Thyroid gland (tissue), 4 donors: ENCODE results near the gene AP1S1. TPM values are rescaled to one million over a fixed set of nuclear protein-coding genes. Genes with fewer than 3 reads are reported as not detected.

Experiments
- DNase-seq, 2 donors: peaks; one replicate each; pipeline ENCODE4 v3.0.0-alpha.2; 2019
- H3K27ac ChIP-seq, 3 donors: fragments of 200-600 bp; sonication (generic); 1 replicate in 2 of 3; 2 replicates in 1 of 3; pipeline ENCODE4 v1.5.1; 2016 to 2019; ENCODE audit warnings: mild to moderate bottlenecking in 1 of 3, moderate library complexity in 1 of 3
- H3K27me3 ChIP-seq: fragments of 200-600 bp; sonication (generic); one replicate; pipeline ENCODE4 v1.5.1; 2019
- H3K36me3 ChIP-seq, 2 donors: fragments of 200-600 bp; sonication (generic); one replicate each; pipeline ENCODE4 v1.5.1; 2016 to 2019
- H3K4me1 ChIP-seq, 2 donors: fragments of 200-600 bp; sonication (generic); one replicate each; pipeline ENCODE4 v1.5.1; 2017 to 2019
- H3K4me3 ChIP-seq, 3 donors: fragments of 200-600 bp; sonication (generic); replicated peaks in 1 of 3; 1 replicate in 2 of 3; 2 replicates in 1 of 3; pipeline ENCODE4 v1.5.1; 2016; ENCODE audit warnings: mild to moderate bottlenecking in 1 of 3
- H3K9me3 ChIP-seq: fragments of 200-600 bp; sonication (generic); one replicate; pipeline ENCODE4 v1.5.1; 2017
- POLR2A ChIP-seq, 2 donors: fragments of 450-650 bp; IDR thresholded peaks; one replicate each; pipeline ENCODE4 v1.6.1; 2017; ENCODE audit warnings: antibody characterized with exemption in 2 of 2, mild to moderate bottlenecking in 2 of 2, moderate library complexity in 1 of 2
- WGBS, 2 donors: methylation state at CpG; one replicate each; pipeline ENCODE4 v1.1.5; 2017; 5-methylcytosine and 5-hydroxymethylcytosine counted together
- intact Hi-C: fragments of 100-400 bp; cut with DNase I; formaldehyde crosslinking; loops from one replicate; pipeline ENCODE4 v1.15.1; 2023
- total RNA-seq, 4 donors: library from RNA; depleted of rRNA; stranded (reverse); fragments of >200 nt; gene quantifications; one replicate each; pipeline ENCODE4 v1.2.3, GENCODE V29; 2016
- TF ChIP-seq, protein P1 (sequence below), 6 experiments: fragments of 200-600 bp in 3 of 6; fragments of 450-650 bp in 3 of 6; sonication (generic) in 3 of 6; IDR thresholded peaks; one replicate each; pipeline ENCODE4 v1.5.1; 2016 to 2019; ENCODE audit warnings: antibody characterized with exemption in 6 of 6, mild to moderate bottlenecking in 2 of 6, inconsistent platforms in 1 of 6, moderate library complexity in 1 of 6

AP1S1 gene
- total RNA-seq, 4 donors from 2014 or later: 29.0 to 59.6 (median 41.3) TPM

DNA sequence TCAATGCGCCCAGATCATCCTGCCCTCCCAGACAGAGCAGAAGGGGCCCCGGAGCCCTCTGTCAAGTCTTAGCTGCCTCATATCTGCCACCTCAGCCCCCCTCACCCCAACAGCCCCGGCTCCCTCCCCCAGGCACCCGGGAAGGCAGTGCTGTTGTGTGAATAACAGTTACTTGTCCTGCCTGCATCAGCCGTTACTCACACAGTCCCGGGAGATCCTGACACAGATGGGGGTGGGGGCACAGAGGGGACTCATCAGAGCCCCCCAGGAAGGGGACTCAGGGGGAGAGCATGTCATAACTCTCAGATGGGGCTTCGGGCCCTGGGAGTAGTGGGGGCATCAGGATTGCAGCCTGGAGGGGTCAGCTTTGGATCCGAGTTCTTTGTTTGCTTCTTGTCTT lies 39.8 kb upstream of the AP1S1 start:
- H3K4me3 ChIP-seq: no peak overlapping the region
- intact Hi-C loops: no loop called here
- DNase-seq: no peak
- H3K27me3 ChIP-seq: no peaks in the 10 kb centered on the region
- TF ChIP-seq, protein P1, sequence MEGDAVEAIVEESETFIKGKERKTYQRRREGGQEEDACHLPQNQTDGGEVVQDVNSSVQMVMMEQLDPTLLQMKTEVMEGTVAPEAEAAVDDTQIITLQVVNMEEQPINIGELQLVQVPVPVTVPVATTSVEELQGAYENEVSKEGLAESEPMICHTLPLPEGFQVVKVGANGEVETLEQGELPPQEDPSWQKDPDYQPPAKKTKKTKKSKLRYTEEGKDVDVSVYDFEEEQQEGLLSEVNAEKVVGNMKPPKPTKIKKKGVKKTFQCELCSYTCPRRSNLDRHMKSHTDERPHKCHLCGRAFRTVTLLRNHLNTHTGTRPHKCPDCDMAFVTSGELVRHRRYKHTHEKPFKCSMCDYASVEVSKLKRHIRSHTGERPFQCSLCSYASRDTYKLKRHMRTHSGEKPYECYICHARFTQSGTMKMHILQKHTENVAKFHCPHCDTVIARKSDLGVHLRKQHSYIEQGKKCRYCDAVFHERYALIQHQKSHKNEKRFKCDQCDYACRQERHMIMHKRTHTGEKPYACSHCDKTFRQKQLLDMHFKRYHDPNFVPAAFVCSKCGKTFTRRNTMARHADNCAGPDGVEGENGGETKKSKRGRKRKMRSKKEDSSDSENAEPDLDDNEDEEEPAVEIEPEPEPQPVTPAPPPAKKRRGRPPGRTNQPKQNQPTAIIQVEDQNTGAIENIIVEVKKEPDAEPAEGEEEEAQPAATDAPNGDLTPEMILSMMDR (IDR thresholded peaks at IDR 0.05): no peak
- no peak for TF ChIP-seq POLR2A (IDR thresholded peaks at IDR 0.05)
- H3K27ac ChIP-seq: no peak overlapping the region
- 69% methylated on average over 7 to 8 of the region's 8 CpGs for WGBS, 2 donors
- H3K4me1 ChIP-seq: peaks cover 0 to 9% of the 10 kb centered on the region in 2 donors
- no peaks in the 10 kb centered on the region for H3K9me3 ChIP-seq
- no peaks in the 10 kb centered on the region for H3K36me3 ChIP-seq

DNA sequence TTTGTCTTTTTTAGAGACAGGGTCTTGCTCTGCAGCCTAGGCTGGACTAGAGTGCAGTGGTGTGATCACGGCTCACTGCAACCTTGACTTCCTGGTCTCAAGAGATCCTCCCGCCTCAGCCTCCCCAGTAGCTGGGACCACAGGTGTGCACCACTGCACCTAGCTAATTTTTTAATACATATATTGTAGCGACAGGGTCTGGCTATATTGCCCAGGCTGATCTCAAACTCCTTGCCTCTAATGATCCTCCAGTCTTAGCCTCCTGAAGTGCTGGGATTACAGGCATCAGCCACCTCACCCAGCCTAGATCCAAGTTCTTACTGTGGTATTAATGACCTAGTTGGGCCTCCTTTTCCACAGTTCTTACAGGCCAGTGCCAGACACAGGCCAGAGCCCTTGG lies 39.1 kb upstream of the AP1S1 start:
- no peak overlapping the region for H3K4me3 ChIP-seq
- intact Hi-C loops: no loop called here
- DNase-seq: no peak
- TF ChIP-seq, protein P1 (IDR thresholded peaks at IDR 0.05): no peak
- no peak for TF ChIP-seq POLR2A (IDR thresholded peaks at IDR 0.05)
- H3K27me3 ChIP-seq: no peaks in the 10 kb centered on the region
- WGBS, 2 donors: 86 to 97% methylated on average over 3 of the region's 3 CpGs
- H3K4me1 ChIP-seq: peaks cover 0 to 9% of the 10 kb centered on the region in 2 donors
- no peaks in the 10 kb centered on the region for H3K9me3 ChIP-seq
- no peak overlapping the region for H3K27ac ChIP-seq
- H3K36me3 ChIP-seq: no peaks in the 10 kb centered on the region

DNA sequence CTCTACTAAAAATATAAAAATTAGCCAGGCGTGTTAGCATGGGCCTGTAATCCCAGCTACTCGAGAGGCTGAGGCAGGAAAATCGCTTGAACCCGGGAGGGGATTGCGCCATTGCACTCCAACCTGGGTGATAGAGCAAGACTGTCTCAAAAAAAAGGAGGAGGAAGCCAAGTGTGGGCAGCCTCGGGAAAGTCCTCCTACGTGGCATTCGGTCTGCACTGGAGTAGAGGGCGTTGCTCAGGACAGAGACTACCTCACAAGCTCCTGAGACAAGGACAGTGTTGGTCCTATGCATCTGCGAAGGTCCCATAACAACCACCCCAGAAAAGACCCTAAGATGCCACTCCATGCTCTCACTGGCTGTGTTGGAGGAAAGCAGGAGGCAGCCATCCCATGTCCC lies 37.4 kb upstream of the AP1S1 start:
- WGBS, 2 donors: 70 to 79% methylated on average over 10 of the region's 10 CpGs
- H3K27ac ChIP-seq: no peak overlapping the region

DNA sequence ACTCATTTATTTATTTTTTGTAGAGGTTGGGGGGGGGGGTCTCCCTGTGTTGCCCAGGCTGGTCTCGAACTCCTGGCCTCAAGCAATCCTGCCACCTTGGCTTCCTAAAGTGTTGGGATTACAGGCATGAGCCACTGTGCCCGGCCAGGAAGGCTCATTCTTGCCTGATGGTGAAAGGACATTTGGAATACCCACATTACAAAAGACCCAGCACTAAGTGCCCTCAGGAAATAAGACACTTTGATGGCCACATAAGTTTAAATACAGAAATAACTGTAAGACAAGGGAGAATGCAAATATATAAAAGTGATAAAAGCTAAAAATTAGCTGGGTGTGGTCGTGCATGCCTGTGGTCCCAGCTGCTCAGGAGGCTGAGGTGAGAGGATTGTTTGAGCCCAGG lies 35.4 kb upstream of the AP1S1 start:
- Histone ChIP-seq H3K4me3 (no peak overlapping the region), H3K9me3 (no peaks in the 10 kb centered on the region), H3K4me1 (peaks cover 0 to 13% of the 10 kb centered on the region in 2 donors), H3K27ac (no peak overlapping the region), H3K36me3 (no peaks in the 10 kb centered on the region), H3K27me3 (no peaks in the 10 kb centered on the region)
- 84 to 89% methylated on average over 3 of the region's 3 CpGs for WGBS, 2 donors
- no peak for DNase-seq
- no peak for TF ChIP-seq POLR2A (IDR thresholded peaks at IDR 0.05)
- TF ChIP-seq, protein P1 (IDR thresholded peaks at IDR 0.05): no peak
- intact Hi-C loops: no loop called here

More for the DNA sequence above, 37.4 kb upstream of the AP1S1 start:
- no peak for TF ChIP-seq POLR2A (IDR thresholded peaks at IDR 0.05)
- TF ChIP-seq, protein P1 (IDR thresholded peaks at IDR 0.05): no peak
- Histone ChIP-seq H3K4me3 (no peak overlapping the region), H3K9me3 (no peaks in the 10 kb centered on the region), H3K36me3 (no peaks in the 10 kb centered on the region), H3K27me3 (no peaks in the 10 kb centered on the region), H3K4me1 (peaks cover 0 to 4% of the 10 kb centered on the region in 2 donors)
- no peak for DNase-seq
- intact Hi-C loops: no loop called here

DNA sequence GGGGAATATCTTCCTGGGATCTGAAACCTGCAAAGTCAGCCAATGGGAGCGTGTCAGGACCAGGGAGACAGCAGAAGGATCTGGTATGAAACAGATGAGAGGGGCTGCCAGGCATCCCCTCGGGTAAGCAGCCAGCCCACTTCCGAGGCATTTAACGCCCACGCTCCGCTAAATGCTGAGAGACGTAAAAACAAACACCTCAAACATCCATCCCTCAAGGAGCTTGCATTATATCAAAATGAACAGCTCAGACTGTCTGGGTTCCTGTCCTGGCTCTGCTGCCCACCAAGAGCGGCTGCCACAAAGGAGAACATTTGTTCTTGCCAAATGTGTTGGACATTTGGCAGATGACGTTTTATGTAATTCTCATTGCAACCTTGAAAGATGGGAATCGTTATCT lies 34.4 kb upstream of the AP1S1 start:
- peaks cover 0 to 14% of the 10 kb centered on the region in 2 donors for H3K4me1 ChIP-seq
- H3K9me3 ChIP-seq: no peaks in the 10 kb centered on the region
- no peak for DNase-seq
- intact Hi-C loops: no loop called here
- 36 to 41% methylated on average over 10 of the region's 10 CpGs for WGBS, 2 donors
- no peaks in the 10 kb centered on the region for H3K36me3 ChIP-seq
- H3K27me3 ChIP-seq: no peaks in the 10 kb centered on the region
- no peak overlapping the region for H3K27ac ChIP-seq
- TF ChIP-seq, protein P1 (IDR thresholded peaks at IDR 0.05): no peak
- no peak for TF ChIP-seq POLR2A (IDR thresholded peaks at IDR 0.05)
- no peak overlapping the region for H3K4me3 ChIP-seq
